Adrenal gland (tissue), 12 donors: Measurements from ENCODE around the gene SMARCC2. TPM values are rescaled to one million over a fixed set of nuclear protein-coding genes. Genes with fewer than 3 reads are reported as not detected.

Source experiments
- DNase-seq, 7 donors: peaks; one replicate each; pipeline ENCODE4 v3.0.0-alpha.2; 2019 to 2020
- H3K27ac ChIP-seq, 5 donors: fragments of 200-600 bp; sonication (generic) in 4 of 5; 1 replicate in 3 of 5; 2 replicates in 2 of 5; pipeline versions ENCODE4 v1.5.1 to v1.8.0; 2016 to 2020; ENCODE audit warnings: mild to moderate bottlenecking in 1 of 5
- H3K27me3 ChIP-seq: fragments of 200-600 bp; 2 replicates; pipeline ENCODE4 v1.8.0; 2021
- H3K36me3 ChIP-seq, 2 donors: fragments of 200-600 bp; replicated peaks in 1 of 2; 1 replicate in 1 of 2; 2 replicates in 1 of 2; pipeline versions ENCODE4 v1.5.1 to v1.8.0; 2018 to 2022
- H3K4me1 ChIP-seq, 2 donors: fragments of 200-600 bp; replicated peaks in 1 of 2; 1 replicate in 1 of 2; 2 replicates in 1 of 2; pipeline versions ENCODE4 v1.5.1 to v1.8.0; 2018 to 2021
- H3K4me3 ChIP-seq, 4 donors: fragments of 200-600 bp; sonication (generic) in 3 of 4; one replicate each; pipeline ENCODE4 v1.5.1; 2016 to 2018
- H3K9me3 ChIP-seq, 3 donors: fragments of 200-600 bp; sonication (generic) in 1 of 3; replicated peaks in 1 of 3; 1 replicate in 2 of 3; 2 replicates in 1 of 3; pipeline versions ENCODE4 v1.5.1 to v1.8.0; 2016 to 2021
- CTCF ChIP-seq, 6 experiments: fragments of 450-650 bp in 4 of 6; fragments of 200-600 bp in 2 of 6; sonication (generic) in 1 of 6; IDR thresholded peaks; 1 replicate in 5 of 6; 2 replicates in 1 of 6; pipeline versions ENCODE4 v1.5.1 to v1.8.0; 2016 to 2021; ENCODE audit warnings: antibody characterized with exemption in 6 of 6, mild to moderate bottlenecking in 2 of 6, moderate library complexity in 1 of 6
- POLR2A ChIP-seq, 2 donors: fragments of 450-650 bp; IDR thresholded peaks; one replicate each; pipeline ENCODE4 v1.6.1; 2017; ENCODE audit warnings: antibody characterized with exemption in 2 of 2, mild to moderate bottlenecking in 2 of 2, moderate library complexity in 1 of 2
- WGBS, 4 donors: extraction: QIAGEN DNeasy Blood & Tissue Kit in 2 of 4; methylation state at CpG; one replicate each; pipeline versions ENCODE4 v1.1.5 to v1.1.7; 2013 to 2017; 5-methylcytosine and 5-hydroxymethylcytosine counted together
- intact Hi-C, 2 donors: fragments of 100-400 bp; cut with DNase I; formaldehyde crosslinking; loops; one replicate each; pipeline versions ENCODE4 v1.14.1 to v1.15.0; 2022 to 2023
- polyA plus RNA-seq, 3 donors: library from polyadenylated mRNA; stranded (reverse); fragments of 200-250 nt in 2 of 3; fragments of 350-450 nt in 1 of 3; fragmentation: Illumina TruSeq in 1 of 3; extraction: RNeasy Lipid Tissue Mini Kit (QIAGEN cat#74804) in 1 of 3; gene quantifications; one replicate each; pipeline ENCODE4 v1.2.3, GENCODE V29; 2013 to 2014
- total RNA-seq, 9 donors: library from RNA; depleted of rRNA in 4 of 9; stranded (reverse); fragments of >200 nt in 4 of 9; fragments of 120-200 nt in 1 of 9; fragmentation: NEBNext Ultra II Directional in 1 of 9; extraction: Animal tissue kit (Norgen Biotek cat#: 25700) in 1 of 9; gene quantifications; one replicate each; pipeline versions ENCODE4 v1.1.0 to v1.2.4, GENCODE V29; 2013 to 2023
- donor health status: healthy with polysubstance abuse.
- donor health status: Bipolar disorder and iron deficiency.
- donor health status: DM: yes; HTN: yes; CAD: no.
- donor health status: DM: no; HTN: no; CAD: no.
- donor health status: DM: no; HTN: no; CAD: no.
- donor health status: DM: yes; HTN: yes; CAD: no.

The SMARCC2 gene
- total and polyA plus RNA-seq, 12 donors = 22.8 to 102 (median 59.1) TPM

GRCh38 chr12:56221232-56221756, 32.0 kb upstream of the SMARCC2 start:
- Histone ChIP-seq H3K9me3 (no peaks in the 10 kb centered on the region), H3K27ac (peak overlapping the region; percentile 88 to 99 (median 98)), H3K4me3 (peak overlapping the region; percentile 73 to 97 (median 79)), H3K36me3 (peaks cover 0 to 4% of the 10 kb centered on the region in 2 donors), H3K4me1 (peaks cover 18 to 42% of the 10 kb centered on the region in 2 donors), H3K27me3 (no peaks in the 10 kb centered on the region)
- peak; percentile 66 to 89 (median 81) for DNase-seq
- 0 to 1% (median 0%) methylated on average over 19 to 21 of the region's 21 CpGs for WGBS, 4 donors
- intact Hi-C loops = loop anchor here in 1 of 2 donors (5.0 kb wide), 1 partner anchor 36 kb away; the partner anchor contains the start of gene ANKRD52
- TF ChIP-seq CTCF (IDR thresholded peaks at IDR 0.05) (no peak), POLR2A (IDR thresholded peaks at IDR 0.05) (no peak)

- Histone ChIP-seq H3K36me3 (peaks cover 0 to 9% of the 10 kb centered on the region in 2 donors), H3K4me3 (peak overlapping the region; percentile 73 to 97 (median 79)), H3K4me1 (peaks cover 18 to 42% of the 10 kb centered on the region in 2 donors), H3K9me3 (no peaks in the 10 kb centered on the region), H3K27me3 (no peaks in the 10 kb centered on the region), H3K27ac (peak overlapping the region; percentile 88 to 99 (median 98))
- WGBS, 4 donors = 2 to 5% (median 3%) methylated on average over 10 of the region's 10 CpGs
- peak in 4 of 7 donors; percentile 34 to 72 (median 50) for DNase-seq
- no peak for TF ChIP-seq CTCF (IDR thresholded peaks at IDR 0.05)
- TF ChIP-seq POLR2A (IDR thresholded peaks at IDR 0.05) = peak in 1 of 2 donors; percentile 49
- intact Hi-C loops = loop anchor here in 1 of 2 donors (5.0 kb wide), 1 partner anchor 37 kb away; the partner anchor contains the start of gene ANKRD52
These were observed 31.4 kb upstream of the SMARCC2 start for GRCh38 chr12:56220611-56221231.

DNA sequence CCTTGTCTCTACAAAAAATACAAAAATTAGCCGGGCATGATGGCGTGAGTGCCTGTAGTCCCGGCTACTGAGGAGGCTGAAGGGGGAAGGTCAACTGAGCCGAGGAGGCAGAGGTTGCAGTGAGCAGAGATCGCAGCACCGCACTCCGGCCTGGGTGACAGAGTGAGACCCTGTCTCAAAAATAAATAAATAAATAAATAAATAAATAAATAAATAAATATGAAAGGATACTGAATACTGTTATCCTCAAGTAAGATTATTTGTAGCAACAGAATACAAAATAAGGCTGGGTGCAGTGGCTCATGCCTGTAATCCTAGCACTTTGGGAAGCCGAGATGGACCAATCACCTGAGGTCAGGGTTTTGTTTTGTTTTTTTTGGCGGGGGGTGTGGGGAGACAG, 30.6 kb upstream of the SMARCC2 start:
- intact Hi-C loops = loop anchor here in 1 of 2 donors (5.0 kb wide), 1 partner anchor 37 kb away; the partner anchor contains the start of gene ANKRD52
- Histone ChIP-seq H3K4me3 (no peak overlapping the region), H3K36me3 (peaks cover 0 to 15% of the 10 kb centered on the region in 2 donors), H3K4me1 (peaks cover 14 to 35% of the 10 kb centered on the region in 2 donors), H3K9me3 (no peaks in the 10 kb centered on the region), H3K27ac (peak overlapping the region in 3 of 5 donors; percentile 93 to 99 (median 98)), H3K27me3 (no peaks in the 10 kb centered on the region)
- WGBS, 4 donors = 81 to 85% (median 84%) methylated on average over 9 of the region's 9 CpGs
- TF ChIP-seq POLR2A (IDR thresholded peaks at IDR 0.05) = no peak
- no peak for TF ChIP-seq CTCF (IDR thresholded peaks at IDR 0.05)
- no peak for DNase-seq

- H3K4me3 ChIP-seq = no peak overlapping the region
- no peaks in the 10 kb centered on the region for H3K9me3 ChIP-seq
- DNase-seq = no peak
- H3K4me1 ChIP-seq = peaks cover 10 to 13% of the 10 kb centered on the region in 2 donors
- H3K27ac ChIP-seq = no peak overlapping the region
- H3K36me3 ChIP-seq = peaks cover 0 to 48% of the 10 kb centered on the region in 2 donors
- TF ChIP-seq CTCF (IDR thresholded peaks at IDR 0.05) (no peak), POLR2A (IDR thresholded peaks at IDR 0.05) (no peak)
- WGBS, 4 donors = 73 to 89% (median 81%) methylated on average over 3 of the region's 3 CpGs
- H3K27me3 ChIP-seq = no peaks in the 10 kb centered on the region
- intact Hi-C loops = no loop called here
These were observed 27.2 kb upstream of the SMARCC2 start for GRCh38 chr12:56216461-56216860.
